ENCODE results near the gene BOC.

BOC gene

DNA sequence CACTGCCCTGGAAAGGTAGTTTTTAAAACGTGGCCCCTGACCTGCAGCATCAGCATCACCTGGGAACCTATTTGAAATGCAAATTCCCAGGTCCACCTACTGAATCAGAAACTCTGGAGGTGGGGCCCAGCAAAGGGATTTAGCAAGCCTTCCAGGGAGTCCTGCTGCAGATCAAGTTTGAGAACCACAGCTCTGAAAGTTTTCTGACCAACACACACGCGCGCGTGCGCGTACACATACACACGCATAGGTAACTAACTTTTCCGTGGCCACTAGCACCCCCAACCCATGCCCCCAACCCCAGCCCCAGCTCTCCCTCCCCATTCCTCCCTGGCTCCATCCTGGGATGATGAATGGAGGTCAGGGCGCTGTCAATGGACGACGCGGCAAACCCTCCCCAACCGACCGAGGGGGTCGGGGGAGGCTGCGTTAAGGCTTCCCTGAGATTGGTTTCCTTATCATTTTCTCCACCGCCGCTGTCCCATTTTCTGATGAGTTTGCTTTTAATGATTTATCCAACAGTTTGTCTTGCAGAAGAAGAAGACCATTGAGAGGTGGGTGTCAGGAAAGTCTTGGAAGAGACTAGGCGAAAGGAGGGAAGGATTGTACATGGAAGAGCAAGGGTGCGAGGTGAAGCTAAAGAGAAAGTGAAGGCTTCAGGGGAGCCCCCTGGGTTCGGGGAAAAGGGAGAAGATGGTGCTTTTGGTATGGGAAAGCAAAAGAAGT is 590 bp upstream of the BOC start:
- TF ChIP-seq TEAD4 (IDR thresholded peaks at IDR 0.05): no peak

DNA sequence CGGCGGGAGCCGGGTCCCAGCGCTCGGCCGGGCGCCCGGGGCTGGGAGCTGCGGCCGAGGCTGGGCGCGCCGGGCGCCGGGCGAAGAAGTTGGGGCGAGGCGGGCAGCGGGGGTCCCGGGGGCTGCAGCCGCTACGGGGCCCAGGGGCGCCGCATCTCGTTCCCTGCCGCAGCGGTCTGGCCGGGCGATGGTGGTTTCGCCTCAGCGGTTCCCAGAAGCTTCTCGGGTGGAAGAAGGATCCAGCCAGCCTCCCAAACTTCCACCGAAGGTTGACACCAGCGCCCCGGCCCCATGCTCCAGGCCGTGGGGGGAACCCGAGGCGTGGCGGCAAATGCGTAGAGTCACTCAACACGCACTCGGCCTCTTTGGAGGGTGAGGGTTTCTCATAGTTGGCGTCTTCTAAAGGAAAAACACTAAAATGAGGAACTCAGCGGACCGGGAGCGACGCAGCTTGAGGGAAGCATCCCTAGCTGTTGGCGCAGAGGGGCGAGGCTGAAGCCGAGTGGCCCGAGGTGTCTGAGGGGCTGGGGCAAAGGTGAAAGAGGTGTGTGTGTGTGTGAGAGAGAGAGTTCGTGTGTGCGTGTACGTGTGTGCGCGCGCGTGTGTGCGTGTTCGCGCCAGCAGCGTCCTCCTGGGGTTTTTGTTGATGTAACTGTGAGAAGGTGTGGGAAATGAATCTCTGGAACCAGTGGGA is 940 bp downstream of the BOC start:
- TF ChIP-seq EGR1 (IDR thresholded peaks at IDR 0.05) (no peak), ZBTB7A (IDR thresholded peaks at IDR 0.05; ENCODE audit: low read depth) (0 out of 2 replicates have a peak, but pooled peaks have one; percentile 15)

DNA sequence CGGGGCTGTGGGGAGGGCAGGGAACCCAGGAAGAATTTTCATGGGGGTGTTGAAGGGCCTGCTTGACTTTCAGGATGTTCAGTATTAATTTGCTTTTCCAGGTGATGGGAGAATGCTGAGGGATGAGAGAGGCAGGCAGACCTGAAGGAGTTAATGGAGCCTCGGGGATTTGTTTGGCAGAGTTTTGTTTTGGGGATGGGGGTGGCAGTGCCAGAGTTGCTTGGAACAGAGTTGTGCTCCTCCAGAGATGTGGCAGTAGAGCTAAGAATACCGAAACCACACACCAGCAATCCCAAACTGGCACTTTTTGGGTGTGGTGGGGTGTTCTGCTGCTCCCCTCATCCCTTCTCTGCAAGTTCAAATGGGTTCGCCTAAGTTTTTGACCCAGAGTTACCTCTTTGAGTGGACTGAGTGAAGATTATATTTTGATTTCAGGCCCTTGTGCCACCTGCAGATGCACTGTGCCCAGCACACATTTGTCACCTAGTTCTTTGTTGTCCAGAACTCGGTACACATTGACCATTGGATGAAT is 1.6 kb downstream of the BOC start:
- TF ChIP-seq EP300 (IDR thresholded peaks at IDR 0.05; ENCODE audit: borderline replicate concordance): no peak
- no peak for TF ChIP-seq CEBPB (IDR thresholded peaks at IDR 0.05)
- no peak for TF ChIP-seq FOXM1 (IDR thresholded peaks at IDR 0.05; ENCODE audit: borderline replicate concordance, low read depth)
- TF ChIP-seq EGR1 (IDR thresholded peaks at IDR 0.05): no peak
- TF ChIP-seq ZBTB7A (IDR thresholded peaks at IDR 0.05; ENCODE audit: low read depth): no peak
- no peak for TF ChIP-seq RAD21 (IDR thresholded peaks at IDR 0.05; ENCODE audit: low read depth)
- TF ChIP-seq YY1 (IDR thresholded peaks at IDR 0.05; ENCODE audit: low read depth): no peak
- no peak for TF ChIP-seq REST (IDR thresholded peaks at IDR 0.05; ENCODE audit: low read depth)
- TF ChIP-seq USF1 (IDR thresholded peaks at IDR 0.05): no peak
- TF ChIP-seq TEAD4 (IDR thresholded peaks at IDR 0.05): no peak
- TF ChIP-seq TAF1 (IDR thresholded peaks at IDR 0.05; ENCODE audit: low read depth): no peak
- TF ChIP-seq CREB1 (IDR thresholded peaks at IDR 0.05; ENCODE audit: low read depth): no peak

GRCh38 chr3:113213896-113214587 is 2.7 kb downstream of the BOC start:
- TF ChIP-seq, protein P1, sequence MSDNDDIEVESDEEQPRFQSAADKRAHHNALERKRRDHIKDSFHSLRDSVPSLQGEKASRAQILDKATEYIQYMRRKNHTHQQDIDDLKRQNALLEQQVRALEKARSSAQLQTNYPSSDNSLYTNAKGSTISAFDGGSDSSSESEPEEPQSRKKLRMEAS (IDR thresholded peaks at IDR 0.05): no peak
- TF ChIP-seq CREB1 (IDR thresholded peaks at IDR 0.05; ENCODE audit: low read depth) (no peak), ZBTB7A (IDR thresholded peaks at IDR 0.05; ENCODE audit: low read depth) (no peak), REST (IDR thresholded peaks at IDR 0.05; ENCODE audit: low read depth) (no peak), EP300 (IDR thresholded peaks at IDR 0.05; ENCODE audit: borderline replicate concordance) (no peak)

- TF ChIP-seq CREB1 (IDR thresholded peaks at IDR 0.05; ENCODE audit: low read depth) (no peak), ZBTB7A (IDR thresholded peaks at IDR 0.05; ENCODE audit: low read depth) (no peak), NFIC (IDR thresholded peaks at IDR 0.05) (no peak), USF1 (IDR thresholded peaks at IDR 0.05) (no peak), CEBPB (IDR thresholded peaks at IDR 0.05) (no peak), REST (IDR thresholded peaks at IDR 0.05; ENCODE audit: low read depth) (no peak), EGR1 (IDR thresholded peaks at IDR 0.05) (no peak), YY1 (IDR thresholded peaks at IDR 0.05; ENCODE audit: low read depth) (no peak), RAD21 (IDR thresholded peaks at IDR 0.05; ENCODE audit: low read depth) (no peak), TAF1 (IDR thresholded peaks at IDR 0.05; ENCODE audit: low read depth) (no peak), EP300 (IDR thresholded peaks at IDR 0.05; ENCODE audit: borderline replicate concordance) (no peak), FOXM1 (IDR thresholded peaks at IDR 0.05; ENCODE audit: borderline replicate concordance, low read depth) (no peak), TCF12 (IDR thresholded peaks at IDR 0.05; ENCODE audit: low read depth) (no peak), TEAD4 (IDR thresholded peaks at IDR 0.05) (no peak)
- TF ChIP-seq, protein P1 (IDR thresholded peaks at IDR 0.05): no peak
These were observed 3.7 kb downstream of the BOC start for GRCh38 chr3:113214917-113215595.
